HCT116 (cell line): ENCODE results near the gene MAPKBP1. TPM values are rescaled to one million over a fixed set of nuclear protein-coding genes. Genes with fewer than 3 reads are reported as not detected.
A peak's percentile ranks its signal among the peaks of the same experiment; 100 is the strongest.

Experiments
- ATAC-seq: fragments of 200-7000 bp; cut with Tn5 transposase; 2 replicates; pipeline ENCODE4 v1.9.1; 2020; ENCODE audit warnings: mild to moderate bottlenecking, moderate library complexity
- BruUV-seq: library from RNA; stranded (reverse); fragments of 400-500 nt; replicated peaks from 2 replicates; lab custom pipeline; 2021; lab: Mats Ljungman, UMichigan
- CTCF ChIA-PET: fragments of 300-600 bp; sonication (Branson Sonifier 250); formaldehyde crosslinking; loops from one replicate; lab custom pipeline; 2021; ENCODE audit warnings: antibody characterized with exemption; lab: Charles Lee
- POLR2A ChIA-PET: fragments of 300-600, 350-600 bp; sonication (Branson Sonifier 250); formaldehyde crosslinking; loops from one replicate; lab custom pipeline; 2021; ENCODE audit warnings: antibody characterized with exemption; lab: Charles Lee
- RAD21 ChIA-PET, 2 experiments: fragments of 300-600 bp; sonication (Branson Sonifier 250); formaldehyde crosslinking; loops; one replicate each; lab custom pipeline; 2023; ENCODE audit warnings: low total read pairs in 2 of 2; ENCODE audit not compliant: uncharacterized antibody in 2 of 2, unreplicated experiment in 2 of 2, low non-redundant PET in 1 of 2; lab: Charles Lee
- DNase-seq: peaks from one replicate; pipeline ENCODE4 v3.0.0-alpha.2; 2010; ENCODE audit warnings: low read depth, low spot score
- H2AFZ ChIP-seq: fragments of 200-600 bp; shearing (Covaris generic), sonication (generic); 2 replicates; pipeline ENCODE4 v1.6.1; 2017; ENCODE audit warnings: low read depth, mixed run types, mixed read lengths, antibody characterized with exemption, low read length; ENCODE audit not compliant: poor library complexity, severe bottlenecking
- H3K27ac ChIP-seq: 2 replicates; pipeline ENCODE4 v1.5.1; 2012; ENCODE audit warnings: low read depth, low read length
- H3K27me3 ChIP-seq: fragments of 200-600 bp; sonication (generic); 2 replicates; pipeline ENCODE4 v1.6.1; 2016; ENCODE audit warnings: mixed run types, low read length, mixed read lengths; ENCODE audit not compliant: insufficient read depth
- H3K36me3 ChIP-seq, 2 experiments: fragments of 200-500 bp in 1 of 2; fragments of 200-600 bp in 1 of 2; sonication (Bioruptor generic) in 1 of 2; sonication (generic) in 1 of 2; 2 replicates each; pipeline versions ENCODE4 v1.5.1 to v1.6.1; 2014 to 2016; ENCODE audit warnings: low read length in 2 of 2, inconsistent platforms in 1 of 2, mixed read lengths in 1 of 2, mixed run types in 1 of 2; ENCODE audit not compliant: insufficient read depth in 2 of 2, control insufficient read depth in 1 of 2
- H3K4me1 ChIP-seq, 2 experiments: fragments of 200-600 bp in 1 of 2; sonication (generic) in 1 of 2; 2 replicates each; pipeline versions ENCODE4 v1.5.1 to v1.6.1; 2012 to 2017; ENCODE audit warnings: low read length in 2 of 2, inconsistent platforms in 1 of 2, mild to moderate bottlenecking in 1 of 2, mixed read lengths in 1 of 2, mixed run types in 1 of 2, moderate library complexity in 1 of 2; ENCODE audit not compliant: insufficient read depth in 2 of 2, control insufficient read depth in 1 of 2
- H3K4me2 ChIP-seq: fragments of 200-600 bp; sonication (generic); 2 replicates; pipeline ENCODE4 v1.6.1; 2017; ENCODE audit warnings: mixed run types, low read length, mixed read lengths
- H3K4me3 ChIP-seq, 2 experiments: fragments of 200-600 bp in 1 of 2; sonication (generic) in 1 of 2; replicated peaks in 1 of 2; 2 replicates each; pipeline ENCODE4 v1.5.1; 2011 to 2016; ENCODE audit warnings: low read length in 2 of 2, control low read depth in 1 of 2, low read depth in 1 of 2, mild to moderate bottlenecking in 1 of 2, mixed read lengths in 1 of 2, mixed run types in 1 of 2
- H3K79me2 ChIP-seq: fragments of 200-600 bp; sonication (generic); 2 replicates; pipeline ENCODE4 v1.6.1; 2017; ENCODE audit warnings: mild to moderate bottlenecking, mixed run types, low read length, moderate library complexity, mixed read lengths; ENCODE audit not compliant: insufficient read depth
- H3K9ac ChIP-seq: fragments of 200-600 bp; sonication (generic); 2 replicates; pipeline ENCODE4 v1.6.1; 2016; ENCODE audit warnings: low read length, mixed read lengths
- H3K9me2 ChIP-seq: fragments of 200-600 bp; sonication (generic), shearing (Covaris generic); 2 replicates; pipeline ENCODE4 v1.6.1; 2017; ENCODE audit warnings: mixed run types, mild to moderate bottlenecking, moderate library complexity; ENCODE audit not compliant: insufficient read depth
- H3K9me3 ChIP-seq, 2 experiments: fragments of 200-500 bp in 1 of 2; fragments of 200-600 bp in 1 of 2; sonication (Bioruptor generic) in 1 of 2; sonication (generic) in 1 of 2; 2 replicates each; pipeline ENCODE4 v1.6.1; 2014 to 2017; ENCODE audit warnings: low read length in 2 of 2, mixed read lengths in 2 of 2, inconsistent platforms in 1 of 2, low read depth in 1 of 2, mild to moderate bottlenecking in 1 of 2, mixed run types in 1 of 2, moderate library complexity in 1 of 2; ENCODE audit not compliant: control insufficient read depth in 1 of 2, insufficient read depth in 1 of 2
- H4K20me1 ChIP-seq: fragments of 200-600 bp; sonication (generic), shearing (Covaris generic); 2 replicates; pipeline ENCODE4 v1.6.1; 2017; ENCODE audit warnings: mixed run types, mild to moderate bottlenecking, moderate library complexity; ENCODE audit not compliant: insufficient read depth
- ATF3 ChIP-seq: IDR thresholded peaks from 2 replicates; pipeline ENCODE4 v1.6.1; 2012
- CEBPB ChIP-seq: IDR thresholded peaks from 2 replicates; pipeline ENCODE4 v1.6.1; 2012; ENCODE audit warnings: low read depth
- CTCF ChIP-seq, 3 experiments: fragments of 200-600 bp in 1 of 3; sonication (generic) in 1 of 3; IDR thresholded peaks in 2 of 3; conservative IDR thresholded peaks in 1 of 3; 2 replicates each; pipeline ENCODE4 v1.5.1; 2012 to 2017; ENCODE audit warnings: low read depth in 2 of 3, low read length in 2 of 3, antibody characterized with exemption in 1 of 3, borderline replicate concordance in 1 of 3, control low read depth in 1 of 3, mild to moderate bottlenecking in 1 of 3, mixed read lengths in 1 of 3, mixed run types in 1 of 3, moderate library complexity in 1 of 3; ENCODE audit not compliant: insufficient read depth in 1 of 3
- EZH2 ChIP-seq: fragments of 200-600 bp; sonication (generic); IDR thresholded peaks from 2 replicates; pipeline ENCODE4 v1.6.1; 2017; ENCODE audit warnings: antibody characterized with exemption, mixed run types
- EZH2phosphoT487 ChIP-seq: fragments of 200-600 bp; IDR thresholded peaks from 2 replicates; pipeline ENCODE4 v1.6.1; 2018; ENCODE audit warnings: antibody characterized with exemption, borderline replicate concordance
- FOSL1 ChIP-seq: IDR thresholded peaks from 2 replicates; pipeline ENCODE4 v1.6.1; 2012; ENCODE audit warnings: low read depth
- JUND ChIP-seq: IDR thresholded peaks from 2 replicates; pipeline ENCODE4 v1.6.1; 2012
- MAX ChIP-seq: IDR thresholded peaks from 2 replicates; pipeline ENCODE4 v1.6.1; 2012
- POLR2AphosphoS5 ChIP-seq: IDR thresholded peaks from 2 replicates; pipeline ENCODE4 v1.6.1; 2011; ENCODE audit warnings: mild to moderate bottlenecking, low read depth, low read length, moderate library complexity
- REST ChIP-seq: IDR thresholded peaks from 2 replicates; pipeline ENCODE4 v1.6.1; 2012; ENCODE audit warnings: low read depth
- SIN3A ChIP-seq: IDR thresholded peaks from 2 replicates; pipeline ENCODE4 v1.6.1; 2012; ENCODE audit warnings: low read depth
- YY1 ChIP-seq: IDR thresholded peaks from 2 replicates; pipeline ENCODE4 v1.6.1; 2011; ENCODE audit warnings: low read length, low read depth, moderate library complexity, mild to moderate bottlenecking; ENCODE audit not compliant: insufficient replicate concordance; ENCODE audit errors: extremely low read depth
- ZBTB33 ChIP-seq: IDR thresholded peaks from 2 replicates; pipeline ENCODE4 v1.6.1; 2011; ENCODE audit warnings: mild to moderate bottlenecking, low read length, moderate library complexity; ENCODE audit not compliant: insufficient replicate concordance; ENCODE audit errors: extremely low read depth
- ZFX ChIP-seq: fragments of 450-650 bp; IDR thresholded peaks from 2 replicates; pipeline ENCODE4 v1.6.1; 2017
- ZNF274 ChIP-seq: fragments of 200-500 bp; sonication (Bioruptor generic); IDR thresholded peaks from 2 replicates; pipeline ENCODE4 v1.6.1; 2014; ENCODE audit warnings: mild to moderate bottlenecking, low read depth, low read length, inconsistent platforms
- intact Hi-C: fragments of 100-400 bp; cut with micrococcal nuclease; formaldehyde crosslinking; loops from 2 replicates; pipeline ENCODE4 v1.10.0; 2022
- total RNA-seq: library from RNA; stranded (reverse); gene quantifications from one replicate; pipeline ENCODE4 v1.2.1, GENCODE V29; 2021; ENCODE audit not compliant: unreplicated experiment

MAPKBP1 gene
- total RNA-seq, 1 experiment from 2014 or later, result 21.3 TPM

- ChIA-PET CTCF (interaction anchor here (0.7 to 5.7 kb wide), 9 partner anchors 22 to 433 kb away, joined by 3 to 125 read pairs (median 4); partner anchors contain the start of gene MAPKBP1), RAD21 (interaction anchor here (0.7 to 2.5 kb wide), 5 partner anchors 34 to 345 kb away, joined by 3 to 15 read pairs (median 5); partner anchors contain the start of gene MAPKBP1 (in 2 of the 2)), POLR2A (interaction anchor here (1.1 to 2.5 kb wide), 3 partner anchors 37 to 253 kb away, joined by 3 to 12 read pairs (median 5); partner anchors contain the start of gene MAPKBP1)
- H3K36me3 ChIP-seq, result peaks cover 0 to 6% of the 10 kb centered on the region in 2 experiments; a peak in 1 of 4 replicates
- no peaks in the 10 kb centered on the region for H3K9me3 ChIP-seq
- H2AFZ ChIP-seq, result no peak overlapping the region
- H3K27me3 ChIP-seq, result no peaks in the 10 kb centered on the region
- TF ChIP-seq JUND (no peak), ZFX (no peak), REST (no peak), MAX (no peak), ATF3 (no peak), CEBPB (no peak), ZNF274 (no peak), POLR2AphosphoS5 (no peak), SIN3A (no peak), EZH2 (no peak), FOSL1 (no peak), EZH2phosphoT487 (no peak), CTCF (IDR thresholded peaks at IDR 0.05 in 2 of 3, conservative IDR thresholded peaks at IDR 0.05 in 1 of 3; ENCODE audit: borderline replicate concordance in 1 of 3, insufficient read depth in 1 of 3, low read depth in 2 of 3, low read length in 2 of 3) (no peak), YY1 (no peak), ZBTB33 (no peak)
- H3K79me2 ChIP-seq, result no peaks in the 10 kb centered on the region
- no peaks in the 10 kb centered on the region for H4K20me1 ChIP-seq
- DNase-seq (no peak), ATAC-seq (peak; percentile 20)
- no peak overlapping the region for H3K4me2 ChIP-seq
- H3K4me3 ChIP-seq, result no peak overlapping the region
- H3K9ac ChIP-seq, result no peak overlapping the region
- H3K27ac ChIP-seq, result no peak overlapping the region
- no peaks in the 10 kb centered on the region for H3K9me2 ChIP-seq
- intact Hi-C loops, result loop anchor here (1.0 to 2.0 kb wide), 6 partner anchors 39 to 346 kb away; no protein-coding TSS in a partner anchor
- BruUV-seq, result no TSS peak
- H3K4me1 ChIP-seq, result peaks cover 12 to 20% of the 10 kb centered on the region in 2 experiments; a peak in 3 of 4 replicates
Measured at GRCh38 chr15:41810651-41811431, 36.6 kb downstream of the MAPKBP1 start.
